ENCODE data around the gene CORO2B. TPM values are rescaled to one million over a fixed set of nuclear protein-coding genes. Genes with fewer than 3 reads are reported as not detected.

The CORO2B gene
- total and polyA plus RNA-seq, 2 of the 4 experiments (the other 2 are of a cell fraction), result 9.3 to 39.3 TPM

DNA sequence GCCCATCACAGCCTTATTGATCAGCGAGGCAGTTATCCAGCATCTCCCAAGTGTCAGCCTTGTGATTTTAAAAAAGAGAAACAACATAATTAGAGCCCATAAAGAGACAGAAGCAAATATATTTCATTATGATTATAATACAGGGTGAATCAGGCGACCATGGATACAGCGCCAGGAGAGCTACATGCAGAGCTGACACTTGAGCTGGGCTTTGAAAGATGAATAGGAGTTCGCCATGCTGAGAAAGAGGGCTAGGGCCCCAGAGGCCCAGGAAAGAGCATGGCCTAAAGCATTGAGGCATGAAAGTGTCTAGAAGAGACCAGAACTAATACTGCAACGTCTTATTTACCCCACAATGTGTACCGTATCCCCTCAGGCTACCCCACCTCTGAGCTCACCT lies 4.2 kb upstream of the CORO2B start:
- H3K4me1 ChIP-seq (ENCODE audit: control insufficient read depth, insufficient read depth, low read length), result peaks cover 3% of the 10 kb centered on the region
- no peak for TF ChIP-seq POLR2A (IDR thresholded peaks at IDR 0.05; ENCODE audit: low read depth, low read length)
- TF ChIP-seq RCOR1 (IDR thresholded peaks at IDR 0.05; ENCODE audit: insufficient replicate concordance, low read length), result no peak
- no peak for TF ChIP-seq MAFK (IDR thresholded peaks at IDR 0.05; ENCODE audit: low read depth, low read length)
- TF ChIP-seq BHLHE40 (IDR thresholded peaks at IDR 0.05; ENCODE audit: low read depth, low read length), result no peak
- TF ChIP-seq SMC3 (IDR thresholded peaks at IDR 0.05; ENCODE audit: low read depth, low read length), result no peak
- TF ChIP-seq MAZ (IDR thresholded peaks at IDR 0.05; ENCODE audit: borderline replicate concordance, low read depth, low read length), result no peak
- no peak for TF ChIP-seq CEBPB (IDR thresholded peaks at IDR 0.05; ENCODE audit: low read depth, low read length)
- no peak for TF ChIP-seq MXI1 (IDR thresholded peaks at IDR 0.05; ENCODE audit: borderline replicate concordance, low read depth, low read length)
- TF ChIP-seq, protein P1, sequence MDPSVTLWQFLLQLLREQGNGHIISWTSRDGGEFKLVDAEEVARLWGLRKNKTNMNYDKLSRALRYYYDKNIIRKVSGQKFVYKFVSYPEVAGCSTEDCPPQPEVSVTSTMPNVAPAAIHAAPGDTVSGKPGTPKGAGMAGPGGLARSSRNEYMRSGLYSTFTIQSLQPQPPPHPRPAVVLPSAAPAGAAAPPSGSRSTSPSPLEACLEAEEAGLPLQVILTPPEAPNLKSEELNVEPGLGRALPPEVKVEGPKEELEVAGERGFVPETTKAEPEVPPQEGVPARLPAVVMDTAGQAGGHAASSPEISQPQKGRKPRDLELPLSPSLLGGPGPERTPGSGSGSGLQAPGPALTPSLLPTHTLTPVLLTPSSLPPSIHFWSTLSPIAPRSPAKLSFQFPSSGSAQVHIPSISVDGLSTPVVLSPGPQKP (IDR thresholded peaks at IDR 0.05; ENCODE audit: borderline replicate concordance, low read depth, low read length), result no peak
- H2AK9ac ChIP-seq (replicated peaks; ENCODE audit: low read depth, low read length, poor library complexity), result no peak overlapping the region
- peaks cover 6 to 13% of the 10 kb centered on the region in 2 experiments; a peak in 2 of 4 replicates for H3K79me1 ChIP-seq (ENCODE audit: low read depth in 1 of 2, low read length in 2 of 2)
- no peak overlapping the region; the same call in 1 of the 2 replicates for H3K14ac ChIP-seq (replicated peaks; ENCODE audit: low read depth, low read length)
- no TSS peak for BruUV-seq (replicated peaks)
- H3K56ac ChIP-seq (ENCODE audit: extremely low read depth, insufficient read depth, low read length), result no peak overlapping the region
- no peak overlapping the region for H2BK5ac ChIP-seq (ENCODE audit: low read depth, low read length, poor library complexity, severe bottlenecking)
- no peak overlapping the region for H2BK120ac ChIP-seq (ENCODE audit: low read depth, low read length)
- ATAC-seq (ENCODE audit: low read depth) (no peak), DNase-seq (no peak)
- ChIA-PET POLR2A (ENCODE audit: unreplicated experiment) (no interaction called here), CTCF (interaction anchor here (0.9 kb wide), 1 partner anchor 99 kb away, joined by 5 read pairs; no protein-coding TSS in a partner anchor)
- intact Hi-C loops (cut with micrococcal nuclease) (no loop called here), dilution Hi-C loops (cut with HindIII; ENCODE audit: low sequenced_read_pairs, unreplicated experiment) (no loop called here), in situ Hi-C loops (cut with MboI; ENCODE audit: low sequenced_read_pairs) (loop anchor here (5.0 kb wide), 1 partner anchor 98 kb away; no protein-coding TSS in a partner anchor)
- H2BK20ac ChIP-seq (ENCODE audit: low read depth, low read length), result no peak overlapping the region
- no peak overlapping the region for H3K23ac ChIP-seq (ENCODE audit: low read depth, low read length)
- no peak overlapping the region for H3K18ac ChIP-seq (ENCODE audit: low read depth, low read length)
- no peak overlapping the region for H3K9ac ChIP-seq (ENCODE audit: low read depth, low read length)
- H4K8ac ChIP-seq (ENCODE audit: low read depth in 2 of 2, low read length in 2 of 2), result no peak overlapping the region
- H3K27me3 ChIP-seq (ENCODE audit: control insufficient read depth, insufficient read depth, low read length), result peaks cover 31% of the 10 kb centered on the region
- H3K4me3 ChIP-seq (ENCODE audit: insufficient read depth, low read depth, low read length), result no peak overlapping the region
- no peak overlapping the region for H4K5ac ChIP-seq (ENCODE audit: low read depth, low read length)
- H3K9me1 ChIP-seq (ENCODE audit: insufficient read depth, low read length), result peaks cover 6% of the 10 kb centered on the region
- no peak overlapping the region for H4K91ac ChIP-seq (ENCODE audit: insufficient read depth, low read depth, low read length)
- H2BK15ac ChIP-seq (ENCODE audit: low read depth, low read length), result no peak overlapping the region
- 100% methylated on average over 1 of the region's 6 CpGs; no CpG with 5 or more reads in 1 of the 2 experiments for WGBS, 2 experiments (ENCODE audit: extremely low coverage in 2 of 2, insufficient read length in 1 of 2)
- H4K20me1 ChIP-seq (ENCODE audit: insufficient read depth, low read length), result no peaks in the 10 kb centered on the region
- H3K4ac ChIP-seq (ENCODE audit: low read depth, low read length), result no peak overlapping the region
- H2AFZ ChIP-seq (replicated peaks; ENCODE audit: low read length, poor library complexity), result no peak overlapping the region
- no peak overlapping the region for H3K27ac ChIP-seq (ENCODE audit: insufficient read depth, low read length)
- H3K36me3 ChIP-seq (ENCODE audit: control insufficient read depth, insufficient read depth, low read length), result no peaks in the 10 kb centered on the region
- H2AK5ac ChIP-seq (ENCODE audit: low read depth, low read length), result no peak overlapping the region
- no peaks in the 10 kb centered on the region for H3K9me3 ChIP-seq (ENCODE audit: control insufficient read depth, insufficient read depth, low read length)
- H3K4me2 ChIP-seq (ENCODE audit: low read depth, low read length), result no peak overlapping the region
